SHP77 (cell line): ENCODE data around the gene COL28A1.
"Not testable (repeated sequence)": the region's sequence is repeated elsewhere in the genome, so short reads cannot be mapped to it uniquely, and the experiment has no call there.

ENCODE experiments used
- DNase-seq, 2 experiments: peaks; one replicate each; lab custom pipeline; 2025; lab: John Stamatoyannopoulos, UW

COL28A1 gene

GRCh38 chr7:7416031-7416858 lies 119.4 kb downstream of the COL28A1 start:
- DNase-seq = no peak

- no peak for DNase-seq
Measured at GRCh38 chr7:7414791-7415603, 120.7 kb downstream of the COL28A1 start.

GRCh38 chr7:7408001-7408770 lies 127.5 kb downstream of the COL28A1 start:
- no peak for DNase-seq

DNA sequence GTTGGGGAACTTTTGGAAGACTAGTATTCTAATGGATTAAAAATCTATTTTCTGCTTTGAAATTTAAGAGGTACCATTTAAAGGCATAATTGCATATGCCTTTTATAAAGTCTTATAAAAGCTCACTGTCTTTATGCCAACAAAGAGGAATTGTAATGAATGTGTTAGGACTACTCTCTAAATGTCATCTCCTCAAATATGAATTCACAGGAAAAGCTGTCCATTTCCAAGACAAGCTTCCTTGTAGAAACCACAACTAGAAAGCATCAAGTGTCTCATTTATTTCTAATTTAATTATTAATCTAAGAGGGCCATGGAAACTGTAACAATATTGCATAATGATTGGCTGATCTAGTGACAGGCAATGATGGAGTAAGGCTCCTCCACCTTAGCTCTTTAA lies 130.2 kb downstream of the COL28A1 start:
- DNase-seq = no peak

- no peak for DNase-seq
Measured at GRCh38 chr7:7399707-7400106, 136.0 kb downstream of the COL28A1 start.

GRCh38 chr7:7395785-7396184 lies 139.9 kb downstream of the COL28A1 start:
- no peak for DNase-seq

DNA sequence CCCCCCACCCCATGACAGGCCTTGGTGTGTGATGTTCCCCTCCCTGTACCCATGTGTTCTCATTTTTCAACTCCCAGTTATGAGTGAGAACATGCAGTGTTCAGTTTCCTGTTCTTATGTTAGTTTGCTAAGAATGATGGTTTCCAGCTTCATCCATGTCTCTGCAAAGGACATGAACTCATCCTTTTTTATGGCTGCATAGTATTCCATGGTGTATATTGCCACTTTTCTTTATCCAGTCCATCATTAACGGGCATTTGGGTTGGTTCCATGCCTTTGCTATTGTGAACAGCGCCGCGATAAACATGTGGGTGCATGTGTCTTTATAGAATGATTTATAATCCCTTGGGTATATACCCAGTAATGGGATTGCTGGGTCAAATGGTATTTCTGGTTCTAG lies 147.5 kb downstream of the COL28A1 start:
- not testable (repeated sequence) for DNase-seq

- no peak for DNase-seq
Measured at GRCh38 chr7:7385421-7385820, 150.3 kb downstream of the COL28A1 start.

GRCh38 chr7:7384228-7384627 lies 151.4 kb downstream of the COL28A1 start:
- no peak for DNase-seq

GRCh38 chr7:7375538-7375937 lies 160.1 kb downstream of the COL28A1 start:
- DNase-seq = no peak

DNA sequence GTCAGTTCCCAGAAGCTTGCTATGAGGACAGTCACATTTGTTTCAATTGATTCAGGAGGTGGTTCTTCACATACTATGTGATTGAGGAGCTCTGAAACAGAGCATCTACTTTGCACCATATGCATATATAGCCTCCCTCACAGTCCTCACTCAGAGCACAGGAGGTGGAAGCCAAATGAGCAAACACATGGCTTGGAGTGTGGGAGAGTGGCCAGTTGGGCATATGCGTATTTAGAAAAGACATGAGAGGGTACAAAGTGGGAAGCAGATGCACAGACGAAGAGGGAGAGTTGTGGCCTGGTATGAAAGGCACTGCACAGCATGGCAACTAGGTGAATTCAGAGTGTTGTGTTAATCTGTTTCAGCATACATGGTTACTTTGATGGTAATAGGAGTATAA lies 165.6 kb downstream of the COL28A1 start:
- no peak for DNase-seq

GRCh38 chr7:7369134-7369533 lies 166.5 kb downstream of the COL28A1 start:
- no peak for DNase-seq

DNA sequence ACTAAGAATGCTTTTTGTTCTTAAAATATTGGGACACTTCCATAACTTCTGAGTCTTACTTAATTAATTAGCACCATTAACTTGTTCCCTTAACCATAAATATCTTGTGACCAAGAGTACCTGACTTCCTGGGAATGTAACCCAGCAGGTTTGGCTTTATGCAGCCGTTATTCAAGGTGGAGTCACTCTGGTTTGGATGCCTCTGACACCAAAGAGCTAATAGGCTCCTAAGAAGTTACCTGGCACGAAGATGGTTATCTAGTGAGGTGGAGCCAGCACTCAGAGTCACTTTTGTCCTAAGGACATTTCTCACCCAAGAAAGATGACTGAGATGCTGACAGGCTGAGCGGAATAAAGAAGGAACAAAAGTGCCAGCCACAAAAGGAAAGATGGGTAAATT lies 181.0 kb downstream of the COL28A1 start:
- no peak for DNase-seq

GRCh38 chr7:7352845-7353244 lies 182.8 kb downstream of the COL28A1 start:
- DNase-seq = no peak

- DNase-seq = no peak
Measured at GRCh38 chr7:7351832-7352231, 183.8 kb downstream of the COL28A1 start.

- DNase-seq = no peak
Measured at GRCh38 chr7:7351156-7351555, 184.5 kb downstream of the COL28A1 start.

DNA sequence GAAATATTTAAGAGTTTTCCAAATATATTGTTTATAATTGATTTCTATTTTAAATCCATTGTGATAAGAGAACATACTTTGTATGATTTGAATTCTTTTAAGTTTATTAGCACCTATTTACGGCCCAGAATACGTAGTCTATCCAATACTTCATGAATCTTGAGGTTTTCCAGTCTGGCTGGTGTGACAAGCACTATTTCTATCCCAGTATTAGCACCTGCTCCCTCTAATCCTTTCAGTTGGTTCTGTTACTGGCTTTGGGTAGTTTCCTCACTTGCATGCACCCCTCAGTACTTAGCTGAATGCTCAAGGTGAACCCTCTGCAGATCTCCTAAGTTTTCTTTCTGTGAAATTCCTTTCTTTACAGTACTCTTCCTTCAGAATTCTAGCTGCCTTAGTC lies 186.5 kb downstream of the COL28A1 start:
- DNase-seq = no peak

- no peak for DNase-seq
Measured at GRCh38 chr7:7347045-7347444, 188.6 kb downstream of the COL28A1 start.

GRCh38 chr7:7344583-7344982 lies 191.1 kb downstream of the COL28A1 start:
- DNase-seq = no peak

DNA sequence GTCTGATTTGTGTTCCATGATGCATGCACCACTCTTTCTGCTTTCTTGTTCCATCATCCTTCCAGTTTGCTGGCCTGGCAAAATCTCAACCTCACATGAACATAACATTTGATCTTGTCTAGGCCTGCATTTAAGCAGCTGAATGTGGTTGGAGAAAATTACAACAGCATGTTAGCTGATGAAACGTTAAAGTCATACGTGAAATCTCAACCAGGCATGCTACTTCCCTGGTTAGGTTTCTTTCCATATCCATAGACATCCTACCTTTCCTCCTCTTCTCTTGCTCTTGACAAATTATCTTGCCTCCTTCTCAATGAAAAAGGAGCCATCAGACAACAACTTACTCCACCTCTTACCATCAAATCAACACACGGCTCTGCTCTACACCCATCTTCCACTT lies 199.8 kb downstream of the COL28A1 start:
- DNase-seq = no peak

DNA sequence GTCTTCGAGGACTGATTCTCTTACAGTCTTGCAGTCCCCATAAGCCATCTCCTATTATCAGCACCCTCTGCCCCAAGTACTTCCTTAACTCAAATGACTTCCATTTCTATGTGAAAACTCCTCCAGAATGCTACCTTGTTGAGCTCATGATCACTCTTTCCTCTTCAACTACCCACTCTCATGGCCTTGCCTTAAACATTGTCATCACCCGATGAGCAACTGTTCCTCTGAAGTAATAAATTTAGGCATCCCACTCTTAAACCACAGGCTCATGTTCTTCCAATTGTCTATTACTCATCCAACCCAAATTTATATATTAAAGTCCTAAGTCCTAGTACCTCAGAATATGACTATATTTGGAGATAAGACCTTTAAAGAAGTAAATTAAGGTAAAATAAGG lies 200.5 kb downstream of the COL28A1 start:
- no peak for DNase-seq

GRCh38 chr7:7333610-7334009 lies 202.1 kb downstream of the COL28A1 start:
- no peak for DNase-seq

GRCh38 chr7:7331523-7331922 lies 204.2 kb downstream of the COL28A1 start:
- no peak for DNase-seq
